Caco-2 (cell line): ENCODE data around the gene MAX. TPM values are rescaled to one million over a fixed set of nuclear protein-coding genes. Genes with fewer than 3 reads are reported as not detected.

Experiments
- BruUV-seq: library from RNA; stranded (reverse); fragments of 400-500 nt; replicated peaks from 2 replicates; lab custom pipeline; 2021; lab: Mats Ljungman, UMichigan
- CTCF ChIA-PET: fragments of 300-600 bp; sonication (Branson Sonifier 250); formaldehyde crosslinking; loops from one replicate; lab custom pipeline; 2022; ENCODE audit warnings: antibody characterized with exemption; lab: Charles Lee
- POLR2A ChIA-PET: fragments of 300-600 bp; sonication (Branson Sonifier 250); formaldehyde crosslinking; loops from one replicate; lab custom pipeline; 2022; ENCODE audit warnings: antibody characterized with exemption; lab: Charles Lee
- DNase-seq, 2 experiments: peaks; one replicate each; pipeline versions ENCODE4 v3.0.0 to v3.0.0-alpha.2; 2020 to 2022
- H3K27me3 ChIP-seq: replicated peaks from 2 replicates; pipeline ENCODE4 v1.6.0; 2011; ENCODE audit warnings: low read length; ENCODE audit not compliant: control insufficient read depth, insufficient read depth
- H3K36me3 ChIP-seq: 2 replicates; pipeline ENCODE4 v1.5.1; 2011; ENCODE audit warnings: low read length; ENCODE audit not compliant: control insufficient read depth, insufficient read depth
- H3K4me1 ChIP-seq: fragments of 250-450 bp; sonication (Bioruptor Pico); 2 replicates; pipeline ENCODE4 v1.5.1; 2020; ENCODE audit warnings: mild to moderate bottlenecking
- H3K4me3 ChIP-seq: 2 replicates; pipeline ENCODE4 v1.5.1; 2011; ENCODE audit warnings: low read depth, mild to moderate bottlenecking, control low read depth, low read length
- H3K9me3 ChIP-seq: fragments of 250-450 bp; sonication (Bioruptor Pico); 2 replicates; pipeline ENCODE4 v1.5.1; 2020; ENCODE audit warnings: mild to moderate bottlenecking, moderate library complexity
- H3K27ac Mint-ChIP-seq: one replicate; pipeline ENCODE4 v1.8.0; 2022; ENCODE audit warnings: mixed read lengths; ENCODE audit not compliant: unreplicated experiment
- H3K27me3 Mint-ChIP-seq: one replicate; pipeline ENCODE4 v1.8.0; 2022; ENCODE audit warnings: mixed read lengths; ENCODE audit not compliant: insufficient read depth, unreplicated experiment
- H3K36me3 Mint-ChIP-seq: one replicate; pipeline ENCODE4 v1.8.0; 2022; ENCODE audit warnings: mild to moderate bottlenecking, mixed read lengths; ENCODE audit not compliant: insufficient read depth, unreplicated experiment
- H3K4me1 Mint-ChIP-seq: one replicate; pipeline ENCODE4 v1.8.0; 2022; ENCODE audit warnings: low read depth, mixed read lengths; ENCODE audit not compliant: unreplicated experiment
- H3K4me3 Mint-ChIP-seq: one replicate; pipeline ENCODE4 v1.8.0; 2022; ENCODE audit warnings: mild to moderate bottlenecking, moderate library complexity, mixed read lengths; ENCODE audit not compliant: unreplicated experiment
- H3K9me3 Mint-ChIP-seq: one replicate; pipeline ENCODE4 v1.8.0; 2022; ENCODE audit warnings: mixed read lengths; ENCODE audit not compliant: unreplicated experiment
- intact Hi-C: fragments of 100-400 bp; cut with micrococcal nuclease; formaldehyde crosslinking; loops from one replicate; pipeline ENCODE4 v1.10.0; 2022; ENCODE audit not compliant: unreplicated experiment
- total RNA-seq: library from RNA; stranded (reverse); gene quantifications from 2 replicates; pipeline ENCODE4 v1.2.3, GENCODE V29; 2022
- TF ChIP-seq, protein P1 (sequence below), 2 experiments: fragments of 200-600 bp in 1 of 2; IDR thresholded peaks; 1 replicate in 1 of 2; 2 replicates in 1 of 2; pipeline versions ENCODE4 v1.5.1 to v1.8.0; 2011 to 2022; ENCODE audit warnings: antibody characterized with exemption in 1 of 2, control low read depth in 1 of 2, inconsistent platforms in 1 of 2, low read depth in 1 of 2, low read length in 1 of 2, mild to moderate bottlenecking in 1 of 2, moderate library complexity in 1 of 2; ENCODE audit not compliant: insufficient read depth in 1 of 2, severe bottlenecking in 1 of 2, unreplicated experiment in 1 of 2

Gene MAX
- total RNA-seq, 1 experiment from 2014 or later: 53.5 TPM

GRCh38 chr14:65110525-65110924 is 8.2 kb upstream of the MAX start:
- no peak for DNase-seq
- no peak overlapping the region for H3K27ac Mint-ChIP-seq
- no TSS peak for BruUV-seq
- H3K27me3 ChIP-seq: no peaks in the 10 kb centered on the region
- no peaks in the 10 kb centered on the region for H3K36me3 Mint-ChIP-seq
- no peaks in the 10 kb centered on the region for H3K4me1 ChIP-seq
- ChIA-PET POLR2A (no interaction called here), CTCF (no interaction called here)
- H3K4me3 Mint-ChIP-seq: no peak overlapping the region
- H3K4me3 ChIP-seq: no peak overlapping the region
- H3K9me3 ChIP-seq: no peaks in the 10 kb centered on the region
- TF ChIP-seq, protein P1, sequence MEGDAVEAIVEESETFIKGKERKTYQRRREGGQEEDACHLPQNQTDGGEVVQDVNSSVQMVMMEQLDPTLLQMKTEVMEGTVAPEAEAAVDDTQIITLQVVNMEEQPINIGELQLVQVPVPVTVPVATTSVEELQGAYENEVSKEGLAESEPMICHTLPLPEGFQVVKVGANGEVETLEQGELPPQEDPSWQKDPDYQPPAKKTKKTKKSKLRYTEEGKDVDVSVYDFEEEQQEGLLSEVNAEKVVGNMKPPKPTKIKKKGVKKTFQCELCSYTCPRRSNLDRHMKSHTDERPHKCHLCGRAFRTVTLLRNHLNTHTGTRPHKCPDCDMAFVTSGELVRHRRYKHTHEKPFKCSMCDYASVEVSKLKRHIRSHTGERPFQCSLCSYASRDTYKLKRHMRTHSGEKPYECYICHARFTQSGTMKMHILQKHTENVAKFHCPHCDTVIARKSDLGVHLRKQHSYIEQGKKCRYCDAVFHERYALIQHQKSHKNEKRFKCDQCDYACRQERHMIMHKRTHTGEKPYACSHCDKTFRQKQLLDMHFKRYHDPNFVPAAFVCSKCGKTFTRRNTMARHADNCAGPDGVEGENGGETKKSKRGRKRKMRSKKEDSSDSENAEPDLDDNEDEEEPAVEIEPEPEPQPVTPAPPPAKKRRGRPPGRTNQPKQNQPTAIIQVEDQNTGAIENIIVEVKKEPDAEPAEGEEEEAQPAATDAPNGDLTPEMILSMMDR (IDR thresholded peaks at IDR 0.05; ENCODE audit: insufficient read depth in 1 of 2, low read depth in 1 of 2, low read length in 1 of 2, severe bottlenecking in 1 of 2, unreplicated experiment in 1 of 2): no peak
- no peaks in the 10 kb centered on the region for H3K27me3 Mint-ChIP-seq
- no peaks in the 10 kb centered on the region for H3K4me1 Mint-ChIP-seq
- no peaks in the 10 kb centered on the region for H3K36me3 ChIP-seq
- intact Hi-C loops: no loop called here
- no peaks in the 10 kb centered on the region for H3K9me3 Mint-ChIP-seq

DNA sequence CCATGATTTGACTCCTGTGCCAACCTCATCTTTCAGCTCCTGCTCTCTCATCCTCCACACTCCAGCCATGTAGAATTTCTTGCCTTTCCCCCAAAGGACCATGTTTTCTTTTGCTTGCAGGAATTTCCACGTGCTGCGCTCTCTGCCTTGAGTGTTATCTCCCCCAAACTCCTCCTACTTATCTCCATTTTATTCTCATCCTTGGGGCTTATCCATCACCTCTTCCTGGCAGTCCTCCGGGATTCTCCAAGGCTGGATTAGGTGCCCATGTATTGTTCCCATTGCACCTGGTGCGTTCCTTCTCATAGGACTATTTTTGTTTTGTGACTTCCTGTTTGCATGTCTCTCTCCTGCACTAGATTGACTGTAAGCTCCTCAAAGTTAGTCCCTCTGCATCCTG is 7.0 kb upstream of the MAX start:
- H3K4me1 ChIP-seq: no peaks in the 10 kb centered on the region
- Mint-ChIP-seq H3K27ac (no peak overlapping the region), H3K4me3 (no peak overlapping the region), H3K27me3 (no peaks in the 10 kb centered on the region), H3K4me1 (no peaks in the 10 kb centered on the region), H3K9me3 (no peaks in the 10 kb centered on the region), H3K36me3 (no peaks in the 10 kb centered on the region)
- intact Hi-C loops: no loop called here
- no peaks in the 10 kb centered on the region for H3K27me3 ChIP-seq
- H3K36me3 ChIP-seq: no peaks in the 10 kb centered on the region
- BruUV-seq: no TSS peak
- DNase-seq: no peak
- no peak overlapping the region for H3K4me3 ChIP-seq
- ChIA-PET POLR2A (no interaction called here), CTCF (no interaction called here)
- TF ChIP-seq, protein P1 (IDR thresholded peaks at IDR 0.05; ENCODE audit: insufficient read depth in 1 of 2, low read depth in 1 of 2, low read length in 1 of 2, severe bottlenecking in 1 of 2, unreplicated experiment in 1 of 2): no peak
- H3K9me3 ChIP-seq: no peaks in the 10 kb centered on the region

DNA sequence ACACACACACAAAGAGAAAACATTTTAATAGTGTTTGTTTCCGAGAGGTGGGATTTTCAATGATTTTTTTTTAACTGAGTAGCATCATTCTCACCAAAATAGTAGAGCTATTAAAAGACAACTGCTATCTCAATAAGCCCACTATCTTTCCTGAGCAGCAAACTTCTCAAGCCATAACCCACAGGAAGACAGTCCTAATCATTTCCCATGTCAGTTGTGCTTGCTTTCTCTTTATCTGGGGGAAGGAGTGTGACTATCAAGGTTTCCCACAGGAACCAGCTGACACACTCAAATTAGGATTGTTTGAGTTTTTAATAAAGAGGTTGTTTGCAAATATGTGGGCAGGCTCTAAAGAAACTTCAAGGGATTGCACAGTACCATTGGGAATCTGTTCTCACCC is 4.9 kb upstream of the MAX start:
- Histone ChIP-seq H3K9me3 (no peaks in the 10 kb centered on the region), H3K36me3 (no peaks in the 10 kb centered on the region), H3K4me1 (no peaks in the 10 kb centered on the region), H3K27me3 (no peaks in the 10 kb centered on the region), H3K4me3 (no peak overlapping the region)
- BruUV-seq: no TSS peak
- CTCF ChIA-PET: no interaction called here
- no peak for DNase-seq
- Mint-ChIP-seq H3K4me3 (no peak overlapping the region), H3K9me3 (no peaks in the 10 kb centered on the region), H3K27ac (no peak overlapping the region), H3K27me3 (no peaks in the 10 kb centered on the region), H3K4me1 (no peaks in the 10 kb centered on the region), H3K36me3 (peaks cover 4% of the 10 kb centered on the region)
- intact Hi-C loops: no loop called here
- TF ChIP-seq, protein P1 (IDR thresholded peaks at IDR 0.05; ENCODE audit: insufficient read depth in 1 of 2, low read depth in 1 of 2, low read length in 1 of 2, severe bottlenecking in 1 of 2, unreplicated experiment in 1 of 2): no peak
- POLR2A ChIA-PET: no interaction called here
